HepG2 (cell line): ENCODE measurements around the gene ABHD17C. TPM values are rescaled to one million over a fixed set of nuclear protein-coding genes. Genes with fewer than 3 reads are reported as not detected.
A peak's percentile ranks its signal among the peaks of the same experiment; 100 is the strongest.

Experiments
- ATAC-seq: fragments of 200-7000 bp; cut with Tn5 transposase; 3 replicates; pipeline ENCODE4 v1.9.1; 2020; ENCODE audit warnings: mild to moderate bottlenecking, moderate library complexity
- Bru-seq: library from RNA; stranded (reverse); fragments of 400-500 nt; gene quantifications from one replicate; lab custom pipeline; 2021; lab: Mats Ljungman, UMichigan
- BruChase-seq, 2 experiments: library from RNA; stranded (reverse); fragments of 400-500 nt; gene quantifications; one replicate each; lab custom pipeline; 2021; lab: Mats Ljungman, UMichigan
- BruUV-seq: library from RNA; stranded (reverse); fragments of 400-500 nt; replicated peaks from 2 replicates; lab custom pipeline; 2021; lab: Mats Ljungman, UMichigan
- CTCF ChIA-PET: fragments of 300-600 bp; formaldehyde crosslinking; extraction: SDS; loops from one replicate; lab custom pipeline; 2021; ENCODE audit warnings: low total read pairs, inconsistent platforms, low intra/inter-chr PET ratio; lab: Yijun Ruan, JAX
- POLR2A ChIA-PET: fragments of 350-600 bp; sonication (Branson Sonifier 250); formaldehyde crosslinking; loops from one replicate; lab custom pipeline; 2020; ENCODE audit warnings: antibody characterized with exemption, inconsistent platforms; lab: Yijun Ruan, JAX
- DNase-seq: peaks from one replicate; pipeline ENCODE4 v3.0.0-alpha.2; 2015; ENCODE audit warnings: low spot score
- FAIRE-seq: peaks from 3 replicates; lab custom pipeline; 2011; peaks lifted over from hg19 to GRCh38; lab: Jason Lieb, UNC
- H2AFZ ChIP-seq: one replicate; pipeline ENCODE4 v1.6.1; 2011; ENCODE audit warnings: low read length, inconsistent platforms
- H3K27ac ChIP-seq: fragments of 300-600 bp; 3 replicates; pipeline ENCODE4 v1.8.0; 2011; ENCODE audit warnings: mixed run types, mild to moderate bottlenecking, mixed read lengths, low read length, inconsistent platforms; ENCODE audit not compliant: insufficient read depth; ENCODE audit errors: extremely low read length
- H3K27me3 ChIP-seq, 2 experiments: fragments of 200-600 bp in 1 of 2; 2 replicates in 1 of 2; 3 replicates in 1 of 2; pipeline versions ENCODE4 v1.6.0 to v1.8.0; 2011; ENCODE audit warnings: low read length in 2 of 2, mild to moderate bottlenecking in 2 of 2, moderate library complexity in 2 of 2, inconsistent platforms in 1 of 2; ENCODE audit not compliant: insufficient read depth in 2 of 2, control insufficient read depth in 1 of 2
- H3K36me3 ChIP-seq, 2 experiments: fragments of 200-600 bp in 1 of 2; replicated peaks in 1 of 2; 2 replicates in 1 of 2; 3 replicates in 1 of 2; pipeline versions ENCODE4 v1.5.1 to v1.8.0; 2011; ENCODE audit warnings: low read length in 2 of 2, inconsistent platforms in 1 of 2; ENCODE audit not compliant: insufficient read depth in 2 of 2, control insufficient read depth in 1 of 2
- H3K4me1 ChIP-seq: 2 replicates; pipeline ENCODE4 v1.5.1; 2012; ENCODE audit warnings: low read length, inconsistent platforms; ENCODE audit not compliant: insufficient read depth
- H3K4me2 ChIP-seq: 2 replicates; pipeline ENCODE4 v1.6.0; 2011; ENCODE audit warnings: low read depth, low read length, inconsistent platforms
- H3K4me3 ChIP-seq, 3 experiments: fragments of 200-600 bp in 1 of 3; sonication (generic), shearing (Covaris generic) in 1 of 3; replicated peaks in 1 of 3; 2 replicates each; pipeline ENCODE4 v1.5.1; 2011 to 2016; ENCODE audit warnings: low read length in 3 of 3, inconsistent platforms in 2 of 3, low read depth in 2 of 3, mild to moderate bottlenecking in 2 of 3, control low read depth in 1 of 3, mixed read lengths in 1 of 3; ENCODE audit not compliant: insufficient read depth in 1 of 3
- H3K79me2 ChIP-seq: one replicate; pipeline ENCODE4 v1.6.1; 2011; ENCODE audit warnings: low read length, inconsistent platforms; ENCODE audit not compliant: insufficient read depth
- H3K9ac ChIP-seq: 2 replicates; pipeline ENCODE4 v1.6.0; 2011; ENCODE audit warnings: mild to moderate bottlenecking, low read depth, low read length, inconsistent platforms; ENCODE audit not compliant: insufficient read depth
- H3K9me3 ChIP-seq: 2 replicates; pipeline ENCODE4 v1.5.1; 2012; ENCODE audit warnings: mild to moderate bottlenecking, low read length
- H4K20me1 ChIP-seq: 2 replicates; pipeline ENCODE4 v1.6.0; 2011; ENCODE audit warnings: inconsistent platforms, mild to moderate bottlenecking, low read length, moderate library complexity; ENCODE audit not compliant: insufficient read depth
- HES4 ChIP-seq: sonication (generic); formaldehyde crosslinking; IDR thresholded peaks from 2 replicates; pipeline ENCODE4 v1.9.0; 2021; ENCODE audit warnings: mild to moderate bottlenecking, missing genetic modification reagents, borderline replicate concordance
- MAX ChIP-seq: IDR thresholded peaks from 2 replicates; pipeline ENCODE4 v1.6.1; 2012; ENCODE audit warnings: inconsistent platforms
- SAP130 ChIP-seq: IDR thresholded peaks from 2 replicates; pipeline ENCODE4 v1.6.1; 2016; ENCODE audit warnings: low read depth
- TOPORS ChIP-seq: sonication (generic); formaldehyde crosslinking; IDR thresholded peaks from 2 replicates; pipeline ENCODE4 v1.8.0; 2023; ENCODE audit warnings: mild to moderate bottlenecking, missing genetic modification reagents
- ZFX ChIP-seq: sonication (generic); formaldehyde crosslinking; IDR thresholded peaks from 2 replicates; pipeline ENCODE4 v1.4.0; 2020; ENCODE audit warnings: mild to moderate bottlenecking, low read depth, missing genetic modification reagents, moderate library complexity
- ZFY ChIP-seq: sonication (generic); formaldehyde crosslinking; IDR thresholded peaks from 2 replicates; pipeline ENCODE4 v1.4.0; 2020; ENCODE audit warnings: missing genetic modification reagents
- ZNF280B ChIP-seq: sonication (generic); formaldehyde crosslinking; IDR thresholded peaks from 2 replicates; pipeline ENCODE4 v1.5.0; 2020; ENCODE audit warnings: missing genetic modification reagents, mild to moderate bottlenecking, borderline replicate concordance
- ZNF709 ChIP-seq: sonication (generic); formaldehyde crosslinking; IDR thresholded peaks from 2 replicates; pipeline ENCODE4 v1.5.0; 2020; ENCODE audit warnings: mild to moderate bottlenecking, missing genetic modification reagents
- ZNF770 ChIP-seq: sonication (generic); formaldehyde crosslinking; IDR thresholded peaks from 2 replicates; pipeline ENCODE4 v1.5.0; 2020; ENCODE audit warnings: mild to moderate bottlenecking, missing genetic modification reagents
- ZNF800 ChIP-seq: sonication (generic); formaldehyde crosslinking; IDR thresholded peaks from 2 replicates; pipeline ENCODE4 v1.4.0; 2020; ENCODE audit warnings: missing genetic modification reagents
- WGBS: methylation state at CpG from one replicate; pipeline ENCODE4 v1.1.6; 2017; ENCODE audit warnings: low lambda C conversion rate; 5-methylcytosine and 5-hydroxymethylcytosine counted together
- in situ Hi-C: cut with HindIII; loops from 2 replicates; pipeline ENCODE4 v1.10.0; 2017; ENCODE audit warnings: low pct_unique_long_range_greater_than_20kb; ENCODE audit not compliant: extremely low pct_ligation_motif_present
- intact Hi-C: fragments of 100-400 bp; cut with micrococcal nuclease; formaldehyde crosslinking; loops from one replicate; pipeline ENCODE4 v1.10.0; 2022; ENCODE audit not compliant: unreplicated experiment
- long read RNA-seq, 2 experiments: library from RNA in 1 of 2; library from polyadenylated mRNA in 1 of 2; stranded (forward) in 1 of 2; unstranded in 1 of 2; transcript quantifications; one replicate each; pipeline ENCODE4 v2.0.0, GENCODE V29; 2019 to 2022
- polyA minus RNA-seq, 3 experiments: library from RNA; depleted of rRNA, polyadenylated mRNA; stranded (reverse); fragments of >200 nt; gene quantifications; 2 replicates each; pipeline ENCODE4 v1.2.3, GENCODE V29; 2011; ENCODE audit warnings: low replicate concordance in 1 of 3
- polyA plus RNA-seq, 8 experiments: library from polyadenylated mRNA; depleted of rRNA in 3 of 8; stranded (reverse) in 7 of 8; unstranded in 1 of 8; fragments of >200 nt; fragmentation: Illumina TruSeq in 4 of 8; extraction: Trizol in 4 of 8; gene quantifications; 2 replicates each; pipeline versions ENCODE4 v1.2.1 to v1.2.3, GENCODE V29; 2011 to 2016; ENCODE audit warnings: low read depth in 4 of 8, missing spikeins in 1 of 8, mixed read lengths in 1 of 8; ENCODE audit not compliant: insufficient read depth in 1 of 8
- total RNA-seq, 5 experiments: library from RNA; depleted of rRNA; stranded (reverse); fragments of >200 nt; fragmentation: Illumina TruSeq; extraction: Trizol; gene quantifications; 2 replicates each; pipeline ENCODE4 v1.2.3, GENCODE V29; 2016; ENCODE audit warnings: low read depth in 1 of 5

Gene ABHD17C
- total RNA-seq (2016; rRNA removed; fragmentation: Illumina TruSeq; extraction: Trizol): 2.9 and 4.7 TPM in 2 replicates
- total RNA-seq (2016; cell fraction: cytosol; rRNA removed; fragmentation: Illumina TruSeq; extraction: Trizol; ENCODE audit: low read depth): 1.5 TPM in 2 replicates
- 2.7 and 4.3 TPM in 2 replicates for total RNA-seq (2016; cell fraction: insoluble cytoplasmic fraction; rRNA removed; fragmentation: Illumina TruSeq; extraction: Trizol)
- 4.7 and 8.1 TPM in 2 replicates for total RNA-seq (2016; cell fraction: membrane; rRNA removed; fragmentation: Illumina TruSeq; extraction: Trizol)
- total RNA-seq (2016; cell fraction: nucleus; rRNA removed; fragmentation: Illumina TruSeq; extraction: Trizol): 4.1 and 4.3 TPM in 2 replicates
- polyA plus RNA-seq (2011; rRNA removed): 3.3 and 3.9 TPM in 2 replicates
- 2.9 and 3.8 TPM in 2 replicates for polyA plus RNA-seq (2011; cell fraction: cytosol; rRNA removed)
- 1.3 and 1.5 TPM in 2 replicates for polyA plus RNA-seq (2011; cell fraction: nucleus; rRNA removed)
- polyA plus RNA-seq (2012): 2.3 and 4.0 TPM in 2 replicates
- polyA plus RNA-seq (2016; cell fraction: cytosol; fragmentation: Illumina TruSeq; extraction: Trizol; ENCODE audit: low read depth): 3.1 and 3.6 TPM in 2 replicates
- polyA plus RNA-seq (2016; cell fraction: insoluble cytoplasmic fraction; fragmentation: Illumina TruSeq; extraction: Trizol; ENCODE audit: low read depth): 8.1 and 8.8 TPM in 2 replicates
- polyA plus RNA-seq (2016; cell fraction: membrane; fragmentation: Illumina TruSeq; extraction: Trizol; ENCODE audit: low read depth): 8.3 and 8.5 TPM in 2 replicates
- polyA plus RNA-seq (2016; cell fraction: nucleus; fragmentation: Illumina TruSeq; extraction: Trizol; ENCODE audit: insufficient read depth, low read depth): 8.3 and 8.7 TPM in 2 replicates
- polyA minus RNA-seq (2011; rRNA and poly(A)+ RNA removed; ENCODE audit: low replicate concordance): 4.5 and 40.6 TPM in 2 replicates
- polyA minus RNA-seq (2011; cell fraction: cytosol; rRNA and poly(A)+ RNA removed): 3.3 and 5.6 TPM in 2 replicates
- 3.4 and 3.5 TPM in 2 replicates for polyA minus RNA-seq (2011; cell fraction: nucleus; rRNA and poly(A)+ RNA removed)
- percentile 52 among the genes with signal in this experiment for Bru-seq, nascent RNA
- BruChase-seq, experiment 1, labeled RNA remaining after a 6-hour chase: percentile 53 among the genes with signal in this experiment
- BruChase-seq, experiment 2, labeled RNA remaining after a 2-hour chase: percentile 48 among the genes with signal in this experiment
- long read RNA-seq, experiment 1, partial matches to known transcripts: 0 of 2 reads
- long read RNA-seq, experiment 1, other reads (novel, unspliced or antisense): 2 of 2 reads
- long read RNA-seq, experiment 2, transcript ABHD17C-201 (3 exons, 2,368 nt): major isoform, 8 of 27 reads
- long read RNA-seq, experiment 2, partial matches to known transcripts: 0 of 27 reads
- long read RNA-seq, experiment 2, other reads (novel, unspliced or antisense): 19 of 27 reads

GRCh38 chr15:80695099-80695910 is at the start of gene ABHD17C:
ABHD17C (plus strand) TSS chr15:80695310; CDS start chr15:80695430, 120 bp downstream.
- CTCF ChIA-PET: interaction anchor here (1.9 kb wide), 1 partner anchor 127 kb away, joined by 10 read pairs; no protein-coding TSS in a partner anchor
- Histone ChIP-seq H2AFZ (peak within 1 kb of the TSS; percentile 85), H4K20me1 (no peaks in the 10 kb centered on the region), H3K4me1 (peaks cover 35% of the 10 kb centered on the region), H3K4me2 (peak within 1 kb of the TSS; percentile 98), H3K9me3 (no peaks in the 10 kb centered on the region), H3K79me2 (no peaks in the 10 kb centered on the region), H3K27me3 (peaks cover 0 to 34% of the 10 kb centered on the region in 2 experiments; a peak in 4 of 5 replicates), H3K9ac (peak within 1 kb of the TSS; percentile 60), H3K27ac (no peak within 1 kb of the TSS), H3K4me3 (peak within 1 kb of the TSS; percentile 54 to 79 (median 75)), H3K36me3 (no peaks in the 10 kb centered on the region)
- intact Hi-C loops (no loop called here), in situ Hi-C loops (no loop called here)
- no TSS peak for BruUV-seq
- 0% methylated on average over 4 of the region's 122 CpGs for WGBS
- POLR2A ChIA-PET: interaction anchor here (1.1 to 1.9 kb wide), 5 partner anchors 81 to 146 kb away, joined by 3 to 6 read pairs (median 4); partner anchors contain the start of gene CEMIP
- peak; percentile 9 for DNase-seq
- peak; percentile 79 for ATAC-seq
- FAIRE-seq: no peak
- TF ChIP-seq ZNF770 (0 out of 2 replicates have a peak, but pooled peaks have one; percentile 12), HES4 (CRISPR knock-in tag) (no peak; the same call in 1 of the 2 replicates), ZNF709 (CRISPR knock-in tag) (0 out of 2 replicates have a peak, but pooled peaks have one; percentile 46), SAP130 (peak; percentile 21; the same call in 1 of the 2 replicates), ZNF280B (CRISPR knock-in tag) (no peak), ZFY (CRISPR knock-in tag) (peak; percentile 13), TOPORS (CRISPR knock-in tag) (no peak), ZNF800 (CRISPR knock-in tag) (peak; percentile 95), MAX (peak; percentile 75), ZFX (peak; percentile 35)
